HK-2 (cell line): ENCODE data around the gene CYP21A2.
"Not testable (repeated sequence)": the region's sequence is repeated elsewhere in the genome, so short reads cannot be mapped to it uniquely, and the experiment has no call there.

Experiments
- DNase-seq: peaks from one replicate; pipeline ENCODE4 v3.0.0-alpha.2; 2018; ENCODE audit not compliant: unreplicated experiment

Gene CYP21A2

GRCh38 chr6:32055756-32056155 lies 17.5 kb downstream of the CYP21A2 start:
- DNase-seq, result not testable (repeated sequence)

GRCh38 chr6:32056254-32056653 lies 18.0 kb downstream of the CYP21A2 start:
- DNase-seq, result no peak

GRCh38 chr6:32057966-32058365 lies 19.8 kb downstream of the CYP21A2 start:
- DNase-seq, result no peak

- no peak for DNase-seq
These were observed 20.3 kb downstream of the CYP21A2 start for GRCh38 chr6:32058511-32058963.

- DNase-seq, result no peak
These were observed 22.9 kb downstream of the CYP21A2 start for GRCh38 chr6:32060966-32061655.

- no peak for DNase-seq
These were observed 26.5 kb downstream of the CYP21A2 start for GRCh38 chr6:32064706-32065105.

GRCh38 chr6:32067521-32067920 lies 29.3 kb downstream of the CYP21A2 start:
- not testable (repeated sequence) for DNase-seq

GRCh38 chr6:32068315-32068714 lies 30.1 kb downstream of the CYP21A2 start:
- DNase-seq, result not testable (repeated sequence)

GRCh38 chr6:32068867-32069266 lies 30.7 kb downstream of the CYP21A2 start:
- DNase-seq, result no peak

- DNase-seq, result no peak
These were observed 31.2 kb downstream of the CYP21A2 start for GRCh38 chr6:32069460-32069859.

- DNase-seq, result no peak
These were observed 31.8 kb downstream of the CYP21A2 start for GRCh38 chr6:32069878-32070515.

GRCh38 chr6:32070814-32071543 lies 32.8 kb downstream of the CYP21A2 start:
- DNase-seq, result no peak

GRCh38 chr6:32073101-32073500 lies 34.9 kb downstream of the CYP21A2 start:
- DNase-seq, result no peak

- no peak for DNase-seq
These were observed 35.4 kb downstream of the CYP21A2 start for GRCh38 chr6:32073613-32074012.

GRCh38 chr6:32074996-32075532 lies 36.8 kb downstream of the CYP21A2 start:
- DNase-seq, result no peak

- no peak for DNase-seq
These were observed 37.6 kb downstream of the CYP21A2 start for GRCh38 chr6:32075781-32076180.

- DNase-seq, result peak; percentile 42
These were observed 38.1 kb downstream of the CYP21A2 start for GRCh38 chr6:32076321-32076809.

- no peak for DNase-seq
These were observed 41.5 kb downstream of the CYP21A2 start for GRCh38 chr6:32079566-32080290.

GRCh38 chr6:32081168-32081990 lies 43.2 kb downstream of the CYP21A2 start:
- peak; percentile 87 for DNase-seq

GRCh38 chr6:32082478-32082877 lies 44.3 kb downstream of the CYP21A2 start:
- DNase-seq, result no peak

- DNase-seq, result no peak
These were observed 44.7 kb downstream of the CYP21A2 start for GRCh38 chr6:32082935-32083334.
